GM12878 (cell line): ENCODE results near the gene CHID1. TPM values are rescaled to one million over a fixed set of nuclear protein-coding genes. Genes with fewer than 3 reads are reported as not detected.

Experiments used
- ATAC-seq: fragments of 200-7000 bp; cut with Tn5 transposase; 3 replicates; pipeline ENCODE4 v1.9.1; 2020; ENCODE audit warnings: mild to moderate bottlenecking, moderate library complexity
- BruUV-seq: library from RNA; stranded (reverse); fragments of 400-500 nt; replicated peaks from 2 replicates; lab custom pipeline; 2021; lab: Mats Ljungman, UMichigan
- CTCF ChIA-PET: fragments of 300-600 bp; sonication (Branson Sonifier 250); formaldehyde crosslinking; extraction: SDS; loops from one replicate; lab custom pipeline; 2021; ENCODE audit warnings: inconsistent platforms; lab: Yijun Ruan, JAX
- POLR2A ChIA-PET: fragments of 350-600 bp; formaldehyde crosslinking; extraction: SDS; loops from one replicate; lab custom pipeline; 2021; ENCODE audit warnings: inconsistent platforms; lab: Charles Lee
- RAD21 ChIA-PET: fragments of 300-600 bp; sonication (Branson Sonifier 250); formaldehyde crosslinking; loops from one replicate; lab custom pipeline; 2023; ENCODE audit warnings: antibody characterized with exemption; ENCODE audit not compliant: unreplicated experiment; lab: Charles Lee
- SMC1A ChIA-PET: fragments of 300-600 bp; sonication (Branson Sonifier 250); formaldehyde crosslinking; loops from one replicate; lab custom pipeline; 2023; ENCODE audit not compliant: unreplicated experiment, uncharacterized antibody; lab: Charles Lee
- DNase-seq: peaks from one replicate; pipeline ENCODE4 v3.0.0-alpha.2; 2011; ENCODE audit warnings: low read depth, low spot score
- FAIRE-seq: peaks from 3 replicates; lab custom pipeline; 2011; peaks lifted over from hg19 to GRCh38; lab: Jason Lieb, UNC
- H2AFZ ChIP-seq: 2 replicates; pipeline ENCODE4 v1.6.0; 2011; ENCODE audit warnings: low read depth, low read length, control low read depth; ENCODE audit not compliant: control insufficient read depth
- H3K27ac ChIP-seq: 2 replicates; pipeline ENCODE4 v1.5.1; 2011; ENCODE audit warnings: control low read depth; ENCODE audit not compliant: control insufficient read depth, insufficient read depth
- H3K27me3 ChIP-seq, 2 experiments: replicated peaks in 1 of 2; 2 replicates each; pipeline versions ENCODE4 v1.6.0 to v1.6.1; 2011; ENCODE audit warnings: low read length in 1 of 2; ENCODE audit not compliant: control insufficient read depth in 2 of 2, insufficient read depth in 2 of 2
- H3K36me3 ChIP-seq, 2 experiments: 2 replicates each; pipeline ENCODE4 v1.5.1; 2011; ENCODE audit warnings: low read length in 1 of 2; ENCODE audit not compliant: control insufficient read depth in 2 of 2, insufficient read depth in 2 of 2
- H3K4me1 ChIP-seq: 2 replicates; pipeline ENCODE4 v1.6.1; 2011; ENCODE audit warnings: mild to moderate bottlenecking, low read length, moderate library complexity, mixed read lengths; ENCODE audit not compliant: control insufficient read depth, insufficient read depth
- H3K4me2 ChIP-seq: 2 replicates; pipeline ENCODE4 v1.6.0; 2011; ENCODE audit warnings: control low read depth; ENCODE audit not compliant: control insufficient read depth, insufficient read depth
- H3K4me3 ChIP-seq: fragments of 200-600 bp; sonication (generic); 2 replicates; pipeline ENCODE4 v1.5.1; 2016
- H3K79me2 ChIP-seq: 2 replicates; pipeline ENCODE4 v1.6.0; 2011; ENCODE audit warnings: low read length; ENCODE audit not compliant: control insufficient read depth, insufficient read depth
- H3K9ac ChIP-seq: 2 replicates; pipeline ENCODE4 v1.8.0; 2011; ENCODE audit warnings: low read length, control low read depth, mixed read lengths; ENCODE audit not compliant: control insufficient read depth, insufficient read depth
- H3K9me3 ChIP-seq: replicated peaks from 3 replicates; pipeline ENCODE4 v1.5.1; 2011; ENCODE audit warnings: mild to moderate bottlenecking, low read length; ENCODE audit not compliant: control insufficient read depth, insufficient read depth
- H4K20me1 ChIP-seq: 2 replicates; pipeline ENCODE4 v1.6.0; 2011; ENCODE audit not compliant: control insufficient read depth, insufficient read depth
- BCLAF1 ChIP-seq: fragments of 450-650 bp; IDR thresholded peaks from 2 replicates; pipeline ENCODE4 v1.6.1; 2017; ENCODE audit warnings: antibody characterized with exemption, mild to moderate bottlenecking, moderate library complexity
- EZH2 ChIP-seq: IDR thresholded peaks from 2 replicates; pipeline ENCODE4 v1.6.1; 2012; ENCODE audit warnings: low read depth, mild to moderate bottlenecking, control low read depth, inconsistent platforms, low read length, borderline replicate concordance; ENCODE audit not compliant: control insufficient read depth
- NFYA ChIP-seq: IDR thresholded peaks from 2 replicates; pipeline ENCODE4 v1.6.1; 2011; ENCODE audit warnings: low read depth, mild to moderate bottlenecking, low read length, improper control_type of control experiment, borderline replicate concordance
- NR2C2 ChIP-seq: IDR thresholded peaks from 2 replicates; pipeline ENCODE4 v1.6.1; 2011; ENCODE audit warnings: borderline replicate concordance, low read depth; ENCODE audit not compliant: control insufficient read depth, insufficient read length
- WGBS: methylation state at CpG from one replicate; pipeline ENCODE4 v1.1.6; 2016; ENCODE audit warnings: low lambda C conversion rate; ENCODE audit not compliant: insufficient replicate concordance, insufficient coverage; ENCODE audit errors: missing lambda C conversion rate; 5-methylcytosine and 5-hydroxymethylcytosine counted together
- in situ Hi-C: fragments of 300-500 bp; cut with MboI; formaldehyde crosslinking; loops from 9 replicates; pipeline ENCODE4 v1.14.3; 2018; ENCODE audit warnings: mixed read lengths
- intact Hi-C: fragments of 100-400 bp; cut with micrococcal nuclease; formaldehyde crosslinking; loops from one replicate; pipeline ENCODE4 v1.14.2; 2022; ENCODE audit not compliant: unreplicated experiment
- polyA plus RNA-seq, 11 experiments: library from polyadenylated mRNA; depleted of rRNA in 4 of 11; unstranded in 6 of 11; stranded (reverse) in 5 of 11; fragments of >200 nt; fragmentation: Nextera tagmentation in 4 of 11; fragmentation: Illumina TruSeq in 1 of 11; extraction: Ambion mirVana in 4 of 11; extraction: Trizol in 1 of 11; gene quantifications; 1 replicate in 1 of 11; 2 replicates in 10 of 11; pipeline versions ENCODE4 v1.2.1 to v1.2.3, GENCODE V29; 2011 to 2016; ENCODE audit warnings: inconsistent platforms in 2 of 11, missing spikeins in 2 of 11, low read depth in 1 of 11
- total RNA-seq, 4 experiments: library from RNA; depleted of rRNA in 3 of 4; stranded (reverse); fragments of >200 nt in 3 of 4; fragmentation: Illumina TruSeq in 1 of 4; extraction: Trizol in 1 of 4; gene quantifications; 2 replicates each; pipeline versions ENCODE4 v1.2.1 to v1.2.3, GENCODE V29; 2013 to 2021

Gene CHID1
- total and polyA plus RNA-seq, 10 of the 15 experiments (the other 5 are each of a cell fraction or from before 2014, with no cell fraction given) = 4.8 to 75.2 (median 30.1) TPM

DNA sequence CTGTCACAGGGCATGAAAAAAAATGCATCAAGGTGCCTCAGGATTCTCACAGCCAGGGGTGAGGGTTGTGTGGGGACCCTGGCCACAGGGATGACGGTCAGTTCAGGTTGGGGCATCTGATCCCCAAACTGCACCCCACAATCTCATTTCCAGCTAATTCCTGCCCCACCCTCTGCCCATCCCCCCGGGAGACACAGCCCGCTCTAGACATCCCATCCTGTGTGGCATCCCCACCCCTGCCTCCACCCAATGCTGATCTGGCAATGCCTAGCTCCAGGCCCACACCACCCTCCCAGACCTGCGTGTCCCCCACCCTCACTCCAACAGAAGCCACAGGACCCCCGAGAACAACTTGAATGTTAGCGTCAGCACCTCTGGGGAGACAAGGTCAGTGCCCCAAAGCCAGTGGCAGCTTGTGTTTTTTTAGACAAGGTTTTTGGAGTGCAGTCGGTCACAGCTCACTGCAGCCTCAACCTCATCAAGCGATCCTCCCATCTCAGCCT lies 42.7 kb downstream of the CHID1 start:
- Histone ChIP-seq H3K4me3 (no peak overlapping the region), H3K27me3 (no peaks in the 10 kb centered on the region), H3K36me3 (no peaks in the 10 kb centered on the region; a peak in 1 of 4 replicates), H2AFZ (no peak overlapping the region), H3K4me1 (no peaks in the 10 kb centered on the region), H3K79me2 (no peaks in the 10 kb centered on the region), H3K27ac (no peak overlapping the region), H4K20me1 (no peaks in the 10 kb centered on the region), H3K4me2 (no peak overlapping the region), H3K9ac (no peak overlapping the region), H3K9me3 (no peaks in the 10 kb centered on the region)
- FAIRE-seq (no peak), ATAC-seq (no peak), DNase-seq (no peak)
- TF ChIP-seq EZH2 (no peak), NFYA (no peak), BCLAF1 (no peak), NR2C2 (no peak)
- WGBS = 41% methylated on average over 8 of the region's 8 CpGs
- SMC1A ChIA-PET = no interaction called here
- CTCF ChIA-PET = no interaction called here
- no TSS peak for BruUV-seq
- intact Hi-C loops = no loop called here
- POLR2A ChIA-PET = no interaction called here
- RAD21 ChIA-PET = no interaction called here
- in situ Hi-C loops = no loop called here
